HG03108 (cell line): ENCODE data around the gene PKDREJ.

ENCODE experiments used
- ATAC-seq: cut with Tn5 transposase; IDR thresholded peaks from one replicate; pipeline ENCODE4 v1.9.1; 2021; ENCODE audit warnings: moderate library complexity; ENCODE audit not compliant: unreplicated experiment

PKDREJ gene

DNA sequence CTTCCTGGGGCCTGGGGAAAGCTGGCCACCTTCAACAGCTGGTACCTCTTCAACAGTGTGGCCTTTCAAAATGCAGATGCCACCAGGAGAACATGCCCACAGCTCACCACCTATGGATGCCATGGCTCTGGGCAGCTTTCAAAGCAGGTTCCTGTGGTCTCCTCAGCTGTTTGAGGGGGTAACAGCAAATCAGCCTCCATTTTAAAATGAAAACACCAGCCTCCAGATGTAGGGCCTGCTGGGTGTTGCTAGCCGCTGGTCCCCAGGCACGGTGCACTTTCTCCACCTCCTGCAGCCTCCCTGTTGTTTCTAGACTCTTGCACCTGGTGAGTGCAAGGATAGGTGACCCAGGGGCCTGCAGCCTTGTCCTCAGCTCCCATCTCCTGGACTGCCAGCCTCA is 23.1 kb downstream of the PKDREJ start:
- no peak for ATAC-seq

GRCh38 chr22:46239261-46240048 is 23.7 kb downstream of the PKDREJ start:
- ATAC-seq: no peak

- ATAC-seq: no peak
Measured at GRCh38 chr22:46238541-46238940, 24.6 kb downstream of the PKDREJ start.

- ATAC-seq: no peak
Measured at GRCh38 chr22:46237453-46238124, 25.6 kb downstream of the PKDREJ start.

DNA sequence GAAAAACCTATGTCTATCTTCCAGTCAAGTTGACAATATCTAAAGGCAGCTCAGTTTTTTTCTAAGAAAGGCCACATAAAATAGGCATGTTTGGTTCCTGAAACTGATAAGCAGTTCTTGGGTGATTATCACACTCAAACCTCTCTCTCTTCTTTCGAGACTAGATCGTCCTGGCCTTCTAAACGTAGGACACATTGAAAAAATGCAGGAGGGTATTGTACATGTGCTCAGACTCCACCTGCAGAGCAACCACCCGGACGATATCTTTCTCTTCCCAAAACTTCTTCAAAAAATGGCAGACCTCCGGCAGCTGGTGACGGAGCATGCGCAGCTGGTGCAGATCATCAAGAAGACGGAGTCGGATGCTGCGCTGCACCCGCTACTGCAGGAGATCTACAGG is 28.2 kb downstream of the PKDREJ start:
- no peak for ATAC-seq

DNA sequence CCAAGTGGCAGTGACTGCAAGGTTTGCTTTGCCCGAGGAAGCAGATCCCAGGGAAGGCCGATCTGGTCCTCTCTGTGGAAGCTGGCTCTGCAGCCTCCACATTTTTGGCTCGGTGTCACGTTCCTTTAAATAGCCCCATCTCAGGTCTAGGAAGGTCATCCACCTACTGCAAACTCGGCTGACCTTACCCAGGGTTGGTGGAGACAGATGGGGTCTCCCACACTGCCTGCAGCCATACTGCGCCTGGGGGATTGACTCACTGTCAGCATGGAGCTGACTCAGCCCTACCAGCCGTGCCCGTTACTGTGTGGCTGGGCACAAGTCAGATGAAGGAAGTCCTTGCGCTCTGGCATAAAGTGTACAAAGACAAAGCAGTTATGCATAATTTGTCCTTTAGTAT is 29.9 kb downstream of the PKDREJ start:
- ATAC-seq: no peak

DNA sequence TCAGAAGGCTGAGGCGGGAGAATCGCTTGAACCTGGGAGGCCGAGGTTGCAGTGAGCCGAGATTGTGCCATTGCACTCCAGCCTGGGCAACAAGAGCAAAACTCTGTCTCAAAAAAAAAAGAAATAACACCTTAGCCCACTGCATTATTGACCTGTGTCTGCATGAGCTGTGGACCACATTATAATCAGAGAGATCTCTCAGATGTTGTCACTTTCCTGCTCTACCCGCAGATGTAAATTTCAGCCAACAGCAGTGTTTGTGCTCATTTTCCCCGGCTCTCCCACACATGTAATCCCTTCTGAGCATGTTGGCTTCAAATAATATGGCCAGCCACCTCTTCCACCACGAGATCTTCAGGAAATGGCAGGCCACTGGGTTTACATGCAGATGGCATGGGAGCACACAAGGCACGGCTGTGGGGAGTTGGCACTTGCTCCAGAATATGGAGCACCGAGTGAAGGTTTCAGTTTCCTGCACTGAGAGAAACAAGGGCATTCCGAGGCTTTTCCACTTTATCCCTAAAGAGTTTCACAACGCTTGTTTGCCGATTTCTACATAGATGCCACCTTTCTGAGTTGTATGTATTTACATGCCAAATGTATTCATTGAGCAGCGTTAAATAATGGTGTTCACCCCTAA is 32.8 kb downstream of the PKDREJ start:
- ATAC-seq: no peak

DNA sequence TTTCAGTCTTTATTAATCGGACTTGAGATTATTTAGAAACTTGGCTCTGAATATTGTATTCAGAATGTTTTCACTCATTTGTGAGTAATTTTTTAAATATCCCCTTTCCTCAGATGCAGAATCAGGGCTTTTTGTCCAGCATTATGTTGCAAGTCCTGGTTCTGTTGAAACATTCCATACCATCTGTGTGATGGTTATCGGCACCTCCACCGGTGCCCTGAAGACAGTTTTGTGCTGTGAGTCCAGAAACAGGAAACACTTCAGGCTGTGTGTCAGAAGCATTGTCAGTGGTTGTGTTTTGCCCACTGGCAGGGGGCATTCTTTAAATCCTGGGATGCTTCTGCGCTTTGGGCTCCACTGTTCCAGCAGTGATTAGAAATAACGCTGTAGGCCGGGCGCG is 33.4 kb downstream of the PKDREJ start:
- ATAC-seq: no peak

- ATAC-seq: no peak
Measured at GRCh38 chr22:46226577-46226976, 36.6 kb downstream of the PKDREJ start.

DNA sequence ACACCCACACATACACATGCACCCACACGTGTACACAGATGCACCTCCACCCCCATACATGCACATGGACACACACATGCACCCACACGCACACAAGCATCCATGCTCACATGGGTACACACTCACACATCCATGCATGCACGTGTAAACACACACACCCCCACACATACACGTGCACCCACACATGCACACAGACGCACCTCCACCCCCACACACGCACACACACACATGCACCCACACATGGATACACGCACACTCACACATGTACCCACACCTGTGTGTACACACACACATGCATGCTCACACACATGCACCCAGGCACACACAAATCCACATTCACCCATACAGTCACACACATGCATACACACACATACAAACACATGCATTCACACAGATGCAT is 37.5 kb downstream of the PKDREJ start:
- ATAC-seq: no peak

DNA sequence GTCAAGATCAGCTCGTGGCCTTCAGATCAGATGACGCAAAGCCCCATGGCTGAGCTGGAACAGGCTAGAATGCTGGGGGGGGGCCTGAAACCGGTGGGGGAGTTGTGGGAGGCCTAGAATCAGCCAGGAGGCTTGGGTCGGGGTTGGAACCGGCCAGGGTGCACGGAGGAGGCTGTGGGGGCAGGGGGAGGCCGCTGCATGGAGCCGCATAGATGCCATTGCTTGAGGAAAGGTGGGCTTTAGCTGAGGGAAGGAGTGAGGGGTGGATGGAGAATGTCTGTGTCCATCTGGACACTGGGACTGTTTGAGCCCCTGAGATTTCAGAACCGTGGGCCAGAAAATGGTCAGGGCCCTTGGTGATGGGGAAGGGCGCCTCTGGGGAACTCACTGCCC is 38.2 kb downstream of the PKDREJ start:
- ATAC-seq: no peak

DNA sequence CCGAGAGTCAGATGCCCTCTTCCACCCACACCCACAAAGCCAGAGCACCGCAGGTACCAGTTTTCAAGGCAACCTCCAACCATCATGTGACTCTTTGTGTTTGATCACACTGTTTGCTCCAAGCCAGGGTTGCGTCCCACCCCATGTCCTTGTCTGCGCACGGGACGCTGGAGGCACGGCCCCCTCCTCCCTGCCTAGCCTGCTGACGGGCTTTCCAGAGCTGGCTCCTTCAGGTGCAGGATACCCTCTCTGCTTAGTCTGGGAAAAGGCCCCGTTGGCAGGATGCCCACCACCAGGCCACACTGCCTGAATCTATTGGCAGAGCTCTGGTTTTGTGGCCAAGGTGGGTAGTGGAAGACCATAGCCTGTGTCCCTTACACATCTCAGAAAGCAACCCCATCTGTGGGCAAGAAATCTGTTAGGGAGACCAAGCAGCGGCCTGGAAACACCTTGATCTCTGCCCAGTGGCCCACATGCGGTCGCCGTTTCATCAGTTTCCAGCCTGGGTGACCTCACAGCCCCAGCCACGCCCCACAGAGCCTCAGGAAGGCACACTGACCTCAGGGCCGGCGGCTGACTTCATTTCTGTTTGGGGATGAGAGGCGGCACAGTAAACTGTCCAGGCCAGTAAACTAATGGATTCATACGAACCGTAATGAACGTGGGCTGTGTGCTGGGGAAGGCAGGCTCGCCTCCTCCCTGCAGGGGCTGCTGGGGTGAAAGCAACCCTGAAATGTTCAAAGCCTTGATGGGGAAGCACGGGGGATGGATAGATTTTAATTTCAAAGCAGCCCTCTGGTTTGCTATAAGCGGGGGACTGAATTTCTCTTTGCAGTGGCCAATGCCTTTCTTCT is 38.9 kb downstream of the PKDREJ start:
- no peak for ATAC-seq

DNA sequence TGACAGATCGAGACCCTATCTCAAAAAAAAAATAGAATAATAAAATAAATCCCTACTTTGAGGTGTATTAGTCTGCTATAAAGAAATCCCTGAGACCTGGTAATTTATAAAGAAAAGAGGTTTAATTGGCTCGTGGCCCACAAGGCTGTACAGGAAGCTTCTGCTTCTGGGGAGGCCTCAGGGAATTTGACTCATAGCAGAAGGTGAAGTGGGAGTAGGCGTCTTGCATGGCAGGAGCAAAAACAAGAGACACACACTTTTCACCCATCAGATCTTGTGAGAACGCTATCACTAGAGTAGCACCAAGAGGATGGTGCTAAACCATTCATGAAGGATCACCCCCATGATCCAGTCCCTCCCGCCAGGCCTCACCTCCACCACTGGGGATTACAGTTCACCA is 42.2 kb downstream of the PKDREJ start:
- no peak for ATAC-seq

DNA sequence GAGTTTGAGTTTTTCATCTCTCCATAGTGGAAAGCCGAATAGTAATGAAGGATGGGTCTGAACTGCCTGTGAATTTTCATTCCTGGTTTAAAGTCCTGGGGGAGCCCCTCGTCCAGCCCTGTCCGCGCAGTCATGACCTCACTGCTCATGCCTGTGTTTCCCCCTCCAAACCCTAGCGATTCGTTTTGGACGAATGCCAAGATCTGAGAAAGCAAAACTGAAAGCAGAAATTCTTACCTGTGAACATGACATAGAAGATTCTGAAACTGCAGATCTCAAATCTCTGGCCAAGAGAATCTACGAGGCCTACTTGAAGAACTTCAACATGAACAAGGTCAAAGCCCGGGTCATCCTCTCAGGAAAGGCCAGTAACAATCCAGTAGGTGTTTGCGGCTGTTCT is 43.5 kb downstream of the PKDREJ start:
- no peak for ATAC-seq

DNA sequence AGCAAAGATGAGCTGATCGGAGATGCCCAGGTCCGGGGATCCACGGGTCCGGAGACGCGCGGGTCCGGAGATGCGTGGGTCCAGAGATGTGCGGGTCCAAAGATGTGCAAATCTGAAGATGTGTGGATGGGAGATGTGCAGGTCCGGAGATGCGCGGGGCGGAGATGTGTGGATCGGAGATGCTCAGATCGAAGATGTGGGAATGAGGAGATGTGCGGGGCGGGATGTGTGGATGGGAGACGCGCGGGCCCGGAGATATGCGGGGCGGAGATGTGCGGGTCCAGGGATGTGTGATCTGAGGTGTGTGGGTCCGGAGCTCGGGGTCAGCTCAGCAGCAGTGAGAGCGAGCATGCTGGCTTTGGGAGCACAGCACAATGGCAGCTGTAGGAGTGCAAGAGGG is 48.5 kb downstream of the PKDREJ start:
- no peak for ATAC-seq

GRCh38 chr22:46214149-46214548 is 49.0 kb downstream of the PKDREJ start:
- ATAC-seq: no peak

DNA sequence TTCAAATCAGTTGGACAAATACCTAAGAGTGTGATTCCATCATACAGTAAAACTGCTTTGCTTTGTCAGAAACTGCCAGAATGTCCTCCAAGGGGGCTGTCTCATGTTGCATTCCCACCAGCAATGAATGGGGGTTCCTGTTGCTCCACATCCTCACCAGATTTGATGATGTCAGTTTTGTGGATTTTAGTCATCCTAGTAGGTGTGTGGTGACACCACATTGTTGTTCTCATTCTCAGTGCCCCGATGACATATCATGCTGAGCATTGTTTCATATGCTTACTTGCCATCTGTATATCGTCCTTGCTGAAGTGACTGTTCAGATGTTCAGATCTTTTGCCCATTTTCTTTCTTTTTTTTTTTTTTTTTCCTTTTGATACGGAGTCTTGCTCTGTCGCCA is 50.1 kb downstream of the PKDREJ start:
- ATAC-seq: no peak

GRCh38 chr22:46212195-46212594 is 50.9 kb downstream of the PKDREJ start:
- ATAC-seq: no peak

DNA sequence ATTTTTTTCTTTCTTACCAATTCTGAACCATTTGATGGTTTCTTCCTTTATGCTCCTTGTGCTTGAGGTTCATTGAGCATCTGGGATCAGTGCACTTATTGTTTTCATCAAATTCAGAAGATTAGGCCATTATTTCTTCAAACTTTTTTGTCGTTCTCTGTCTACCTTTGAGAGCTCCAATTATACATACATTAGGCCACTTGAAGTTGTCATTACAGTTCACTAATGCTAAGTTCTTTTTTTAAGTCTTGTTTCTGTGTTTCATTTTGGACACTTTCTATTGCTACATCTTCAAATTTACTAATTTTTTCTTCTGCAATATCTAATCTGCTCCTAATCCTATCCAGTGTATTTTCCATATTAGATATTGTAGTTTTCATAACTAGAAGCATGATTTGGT is 53.9 kb downstream of the PKDREJ start:
- ATAC-seq: no peak
